HL-60 (cell line): ENCODE measurements around the gene CHRNB1.

ENCODE experiments used
- DNase-seq, 2 experiments: peaks; one replicate each; pipeline ENCODE4 v3.0.0-alpha.2; 2010 to 2020; ENCODE audit warnings: low read depth in 1 of 2, low spot score in 1 of 2
- H3K27ac ChIP-seq: fragments of 250-450 bp; sonication (Bioruptor Pico); replicated peaks from 2 replicates; pipeline ENCODE4 v1.5.1; 2020; ENCODE audit warnings: mild to moderate bottlenecking, moderate library complexity
- H3K27me3 ChIP-seq: fragments of 250-450 bp; sonication (Bioruptor Pico); 2 replicates; pipeline ENCODE4 v1.5.1; 2021; ENCODE audit warnings: mild to moderate bottlenecking, moderate library complexity; ENCODE audit not compliant: insufficient read depth, poor library complexity, severe bottlenecking
- H3K4me3 ChIP-seq: replicated peaks from 2 replicates; pipeline ENCODE4 v1.5.1; 2011; ENCODE audit warnings: mild to moderate bottlenecking, control low read depth, low read length; ENCODE audit not compliant: insufficient read depth
- CTCF ChIP-seq: IDR thresholded peaks from one replicate; pipeline ENCODE4 v1.5.1; 2011; ENCODE audit warnings: low read length, control low read depth, inconsistent platforms; ENCODE audit not compliant: insufficient read depth
- GABPA ChIP-seq: IDR thresholded peaks from 2 replicates; pipeline ENCODE4 v1.6.1; 2012; ENCODE audit warnings: low read depth
- POLR2AphosphoS5 ChIP-seq: IDR thresholded peaks from 2 replicates; pipeline ENCODE4 v1.6.1; 2012; ENCODE audit warnings: low read depth
- REST ChIP-seq: IDR thresholded peaks from 2 replicates; pipeline ENCODE4 v1.6.1; 2012; ENCODE audit warnings: low read depth; ENCODE audit not compliant: insufficient replicate concordance
- SPI1 ChIP-seq: IDR thresholded peaks from 2 replicates; pipeline ENCODE4 v1.6.1; 2012; ENCODE audit warnings: low read depth, mild to moderate bottlenecking, borderline replicate concordance

Gene CHRNB1

GRCh38 chr17:7411427-7411750 lies 33.5 kb upstream of the CHRNB1 start:
- no peak for TF ChIP-seq GABPA
- no peak for TF ChIP-seq POLR2AphosphoS5
- no peak for TF ChIP-seq CTCF
- no peak for TF ChIP-seq SPI1
- TF ChIP-seq REST = no peak

GRCh38 chr17:7413346-7413985 lies 31.4 kb upstream of the CHRNB1 start:
- no peak for DNase-seq
- no peak overlapping the region for H3K27ac ChIP-seq
- TF ChIP-seq SPI1 (no peak), REST (no peak), POLR2AphosphoS5 (no peak), GABPA (no peak), CTCF (no peak)

More at GRCh38 chr17:7411427-7411750, 33.5 kb upstream of the CHRNB1 start:
- H3K4me3 ChIP-seq = no peak overlapping the region
- no peak for DNase-seq
- H3K27me3 ChIP-seq = peaks cover 2% of the 10 kb centered on the region
- H3K27ac ChIP-seq = no peak overlapping the region

GRCh38 chr17:7414837-7415236 lies 30.0 kb upstream of the CHRNB1 start:
- H3K27ac ChIP-seq = no peak overlapping the region

More at GRCh38 chr17:7413346-7413985, 31.4 kb upstream of the CHRNB1 start:
- Histone ChIP-seq H3K4me3 (no peak overlapping the region), H3K27me3 (peaks cover 2% of the 10 kb centered on the region)

More at GRCh38 chr17:7414837-7415236, 30.0 kb upstream of the CHRNB1 start:
- DNase-seq = no peak
- no peaks in the 10 kb centered on the region for H3K27me3 ChIP-seq
- TF ChIP-seq POLR2AphosphoS5 (no peak), GABPA (no peak), SPI1 (no peak), CTCF (no peak), REST (no peak)
- H3K4me3 ChIP-seq = no peak overlapping the region
